H1 (cell line): ENCODE data around the gene MAIP1. TPM values are rescaled to one million over a fixed set of nuclear protein-coding genes. Genes with fewer than 3 reads are reported as not detected.

Experiments used
- BACH1 ChIP-seq: IDR thresholded peaks from 2 replicates; pipeline ENCODE4 v1.6.1; 2012; ENCODE audit warnings: low read length, improper control_type of control experiment
- BRCA1 ChIP-seq: IDR thresholded peaks from 2 replicates; pipeline ENCODE4 v1.6.1; 2012; ENCODE audit warnings: low read depth, low read length, improper control_type of control experiment
- CTBP2 ChIP-seq: IDR thresholded peaks from 2 replicates; pipeline ENCODE4 v1.7.0; 2011; ENCODE audit warnings: borderline replicate concordance, mild to moderate bottlenecking, moderate library complexity, mixed read lengths, low read length; ENCODE audit not compliant: insufficient read depth, insufficient read length
- E2F6 ChIP-seq: IDR thresholded peaks from 2 replicates; pipeline ENCODE4 v1.6.1; 2012; ENCODE audit warnings: inconsistent platforms
- MAX ChIP-seq: IDR thresholded peaks from 2 replicates; pipeline ENCODE4 v1.6.1; 2012; ENCODE audit warnings: inconsistent platforms
- NRF1 ChIP-seq: IDR thresholded peaks from 2 replicates; pipeline ENCODE4 v1.6.1; 2011; ENCODE audit warnings: mild to moderate bottlenecking, low read depth, low read length, improper control_type of control experiment
- polyA plus RNA-seq, 7 experiments: library from polyadenylated mRNA; depleted of rRNA in 3 of 7; stranded (reverse) in 5 of 7; unstranded in 2 of 7; fragments of >200 nt in 5 of 7; fragments of 200-250 nt in 2 of 7; gene quantifications; 1 replicate in 5 of 7; 2 replicates in 1 of 7; 4 replicates in 1 of 7; pipeline versions ENCODE4 v1.2.1 to v1.2.3, GENCODE V29; 2011 to 2013; ENCODE audit warnings: missing spikeins in 2 of 7, mixed read lengths in 2 of 7
- total RNA-seq: library from RNA; stranded (reverse); fragmentation: NEBNext Ultra II Directional; extraction: Animal tissue kit (Norgen Biotek cat#: 25700); gene quantifications from 2 replicates; pipeline ENCODE4 v1.2.1, GENCODE V29; 2021

MAIP1 gene
- total and polyA plus RNA-seq, 2 of the 8 experiments (the other 6 are each of a cell fraction or from before 2014, with no cell fraction given): 23.2 to 28.5 TPM

- TF ChIP-seq E2F6 (no peak), MAX (no peak), BACH1 (no peak), BRCA1 (no peak), CTBP2 (no peak), NRF1 (no peak)
Measured at GRCh38 chr2:199910338-199911051, 44.9 kb upstream of the MAIP1 start (continued).
